Thyroid gland (tissue), 4 donors: Measurements from ENCODE around the gene BTNL2.

Source experiments
- CTCF ChIP-seq, 6 experiments: fragments of 200-600 bp in 3 of 6; fragments of 450-650 bp in 3 of 6; sonication (generic) in 3 of 6; IDR thresholded peaks; one replicate each; pipeline ENCODE4 v1.5.1; 2016 to 2019; ENCODE audit warnings: antibody characterized with exemption in 6 of 6, mild to moderate bottlenecking in 2 of 6, inconsistent platforms in 1 of 6, moderate library complexity in 1 of 6
- POLR2A ChIP-seq, 2 donors: fragments of 450-650 bp; IDR thresholded peaks; one replicate each; pipeline ENCODE4 v1.6.1; 2017; ENCODE audit warnings: antibody characterized with exemption in 2 of 2, mild to moderate bottlenecking in 2 of 2, moderate library complexity in 1 of 2

- no peak for TF ChIP-seq CTCF (IDR thresholded peaks at IDR 0.05)
- no peak for TF ChIP-seq POLR2A (IDR thresholded peaks at IDR 0.05)
Measured at GRCh38 chr6:32353348-32353747, 53.6 kb downstream of the BTNL2 start.
